ENCODE measurements around the gene OR6Q1. TPM values are rescaled to one million over a fixed set of nuclear protein-coding genes. Genes with fewer than 3 reads are reported as not detected.

The OR6Q1 gene
- total RNA-seq, 1 experiment from 2014 or later: not detected

- intact Hi-C loops (cut with micrococcal nuclease): no loop called here
- Mint-ChIP-seq H3K27ac (ENCODE audit: low read depth, unreplicated experiment) (no peak overlapping the region), H3K4me1 (ENCODE audit: insufficient read depth, unreplicated experiment) (peaks cover 12% of the 10 kb centered on the region), H3K27me3 (ENCODE audit: insufficient read depth, unreplicated experiment) (no peaks in the 10 kb centered on the region), H3K4me3 (ENCODE audit: unreplicated experiment) (no peak overlapping the region), H3K9me3 (ENCODE audit: unreplicated experiment) (no peaks in the 10 kb centered on the region), H3K36me3 (ENCODE audit: insufficient read depth, unreplicated experiment) (no peaks in the 10 kb centered on the region)
- peak; percentile 51 for DNase-seq (ENCODE audit: unreplicated experiment)
- CTCF ChIA-PET: no interaction called here
- POLR2A ChIA-PET: no interaction called here
- no peak for TF ChIP-seq CTCF (IDR thresholded peaks at IDR 0.05; ENCODE audit: unreplicated experiment)
- no TSS peak for BruUV-seq (replicated peaks)
Observed at GRCh38 chr11:58006940-58007339, 23.8 kb upstream of the OR6Q1 start.

GRCh38 chr11:58011771-58012170 lies 19.0 kb upstream of the OR6Q1 start:
- H3K27ac Mint-ChIP-seq (ENCODE audit: low read depth, unreplicated experiment): no peak overlapping the region
- H3K9me3 Mint-ChIP-seq (ENCODE audit: unreplicated experiment): no peaks in the 10 kb centered on the region
- no peak for DNase-seq (ENCODE audit: unreplicated experiment)
- H3K27me3 Mint-ChIP-seq (ENCODE audit: insufficient read depth, unreplicated experiment): no peaks in the 10 kb centered on the region
- BruUV-seq (replicated peaks): no TSS peak
- TF ChIP-seq CTCF (IDR thresholded peaks at IDR 0.05; ENCODE audit: unreplicated experiment): no peak
- no peak overlapping the region for H3K4me3 Mint-ChIP-seq (ENCODE audit: unreplicated experiment)
- no peaks in the 10 kb centered on the region for H3K4me1 Mint-ChIP-seq (ENCODE audit: insufficient read depth, unreplicated experiment)
- intact Hi-C loops (cut with micrococcal nuclease): no loop called here
- ChIA-PET CTCF (no interaction called here), POLR2A (no interaction called here)
- no peaks in the 10 kb centered on the region for H3K36me3 Mint-ChIP-seq (ENCODE audit: insufficient read depth, unreplicated experiment)

GRCh38 chr11:58023435-58023931 lies 7.3 kb upstream of the OR6Q1 start, which contains the start of gene OR9Q1:
Gene OR9Q1, plus strand, starts transcription at chr11:58023881. Its CDS starts 155,564 bp downstream, at chr11:58179445.
- no TSS peak for BruUV-seq (replicated peaks)
- ChIA-PET CTCF (interaction anchor here (0.5 kb wide), 1 partner anchor 165 kb away, joined by 3 read pairs; no protein-coding TSS in a partner anchor), POLR2A (no interaction called here)
- no peaks in the 10 kb centered on the region for H3K27me3 Mint-ChIP-seq (ENCODE audit: insufficient read depth, unreplicated experiment)
- DNase-seq (ENCODE audit: unreplicated experiment): no peak
- intact Hi-C loops (cut with micrococcal nuclease): no loop called here
- H3K36me3 Mint-ChIP-seq (ENCODE audit: insufficient read depth, unreplicated experiment): no peaks in the 10 kb centered on the region
- H3K9me3 Mint-ChIP-seq (ENCODE audit: unreplicated experiment): no peaks in the 10 kb centered on the region
- H3K4me1 Mint-ChIP-seq (ENCODE audit: insufficient read depth, unreplicated experiment): peaks cover 12% of the 10 kb centered on the region
- no peak within 1 kb of the TSS for H3K4me3 Mint-ChIP-seq (ENCODE audit: unreplicated experiment)
- H3K27ac Mint-ChIP-seq (ENCODE audit: low read depth, unreplicated experiment): no peak within 1 kb of the TSS
- no peak for TF ChIP-seq CTCF (IDR thresholded peaks at IDR 0.05; ENCODE audit: unreplicated experiment)

GRCh38 chr11:58024601-58025091 lies 6.1 kb upstream of the OR6Q1 start:
- Mint-ChIP-seq H3K4me3 (ENCODE audit: unreplicated experiment) (no peak overlapping the region), H3K27ac (ENCODE audit: low read depth, unreplicated experiment) (no peak overlapping the region), H3K27me3 (ENCODE audit: insufficient read depth, unreplicated experiment) (no peaks in the 10 kb centered on the region), H3K36me3 (ENCODE audit: insufficient read depth, unreplicated experiment) (no peaks in the 10 kb centered on the region), H3K4me1 (ENCODE audit: insufficient read depth, unreplicated experiment) (peaks cover 12% of the 10 kb centered on the region), H3K9me3 (ENCODE audit: unreplicated experiment) (no peaks in the 10 kb centered on the region)
- DNase-seq (ENCODE audit: unreplicated experiment): peak; percentile 84
- no peak for TF ChIP-seq CTCF (IDR thresholded peaks at IDR 0.05; ENCODE audit: unreplicated experiment)
- ChIA-PET POLR2A (interaction anchor here (0.6 kb wide), 1 partner anchor 202 kb away, joined by 3 read pairs; no protein-coding TSS in a partner anchor), CTCF (interaction anchor here (0.8 to 1.1 kb wide), 2 partner anchors 33 to 36 kb away, joined by 3 read pairs; no protein-coding TSS in a partner anchor)
- intact Hi-C loops (cut with micrococcal nuclease): no loop called here
- no TSS peak for BruUV-seq (replicated peaks)

Data from MCF 10A (cell line).